Measurements from ENCODE around the gene MRPS2. TPM values are rescaled to one million over a fixed set of nuclear protein-coding genes. Genes with fewer than 3 reads are reported as not detected.

MRPS2 gene
- total RNA-seq, 3 donors from 2014 or later (not counting 1 experiment from before 2014, with no cell fraction given): 15.6 to 26.7 (median 24.7) TPM

GRCh38 chr9:135514342-135515082 is 14.0 kb downstream of the MRPS2 start:
- H3K27ac Mint-ChIP-seq: no peak overlapping the region
- H3K27me3 ChIP-seq (ENCODE audit: control insufficient read depth, insufficient read depth, low read length): no peaks in the 10 kb centered on the region

GRCh38 chr9:135515083-135515951 is 14.8 kb downstream of the MRPS2 start:
- no peak for ATAC-seq
- WGBS (ENCODE audit: insufficient coverage): 91% methylated on average over 31 of the region's 31 CpGs
- no peak overlapping the region for H3K4me3 ChIP-seq (ENCODE audit: low read length)
- H3K4me1 Mint-ChIP-seq: peaks cover 0 to 4% of the 10 kb centered on the region in 2 donors
- no peaks in the 10 kb centered on the region for H3K4me1 ChIP-seq (ENCODE audit: control insufficient read depth, insufficient read depth, low read length)
- no peak overlapping the region for H3K27ac Mint-ChIP-seq
- no peaks in the 10 kb centered on the region for H3K9me3 Mint-ChIP-seq
- no peaks in the 10 kb centered on the region for H3K36me3 Mint-ChIP-seq
- no peak overlapping the region for H3K4me3 Mint-ChIP-seq
- no peaks in the 10 kb centered on the region for H3K36me3 ChIP-seq (ENCODE audit: control insufficient read depth, insufficient read depth, low read length)
- H3K27ac ChIP-seq (ENCODE audit: low read length): no peak overlapping the region
- H3K27me3 Mint-ChIP-seq (ENCODE audit: low read depth in 2 of 2): peaks cover 3 to 14% of the 10 kb centered on the region in 2 donors
- TF ChIP-seq CTCF (IDR thresholded peaks at IDR 0.05): no peak
- no peak for DNase-seq
- H3K9me3 ChIP-seq (ENCODE audit: control insufficient read depth, insufficient read depth, low read length): no peaks in the 10 kb centered on the region
- no peaks in the 10 kb centered on the region for H3K27me3 ChIP-seq (ENCODE audit: control insufficient read depth, insufficient read depth, low read length)
- intact Hi-C loops (cut with micrococcal nuclease): no loop called here

More at GRCh38 chr9:135514342-135515082, 14.0 kb downstream of the MRPS2 start:
- Histone ChIP-seq H3K27ac (ENCODE audit: low read length) (no peak overlapping the region), H3K4me1 (ENCODE audit: control insufficient read depth, insufficient read depth, low read length) (no peaks in the 10 kb centered on the region), H3K4me3 (ENCODE audit: low read length) (no peak overlapping the region), H3K9me3 (ENCODE audit: control insufficient read depth, insufficient read depth, low read length) (no peaks in the 10 kb centered on the region), H3K36me3 (ENCODE audit: control insufficient read depth, insufficient read depth, low read length) (no peaks in the 10 kb centered on the region)
- Mint-ChIP-seq H3K36me3 (peaks cover under 1% of the 10 kb centered on the region), H3K4me3 (no peak overlapping the region), H3K4me1 (peaks cover 0 to 4% of the 10 kb centered on the region in 2 donors), H3K9me3 (no peaks in the 10 kb centered on the region), H3K27me3 (ENCODE audit: low read depth in 2 of 2) (peaks cover 3 to 14% of the 10 kb centered on the region in 2 donors)
- TF ChIP-seq CTCF (IDR thresholded peaks at IDR 0.05): no peak
- intact Hi-C loops (cut with micrococcal nuclease): no loop called here
- 80% methylated on average over 15 of the region's 17 CpGs for WGBS (ENCODE audit: insufficient coverage)
- DNase-seq (no peak), ATAC-seq (no peak)

GRCh38 chr9:135516132-135516860 is 15.8 kb downstream of the MRPS2 start:
- no peaks in the 10 kb centered on the region for H3K36me3 ChIP-seq (ENCODE audit: control insufficient read depth, insufficient read depth, low read length)
- H3K4me1 ChIP-seq (ENCODE audit: control insufficient read depth, insufficient read depth, low read length): no peaks in the 10 kb centered on the region
- no peak for TF ChIP-seq CTCF (IDR thresholded peaks at IDR 0.05)
- intact Hi-C loops (cut with micrococcal nuclease): no loop called here
- H3K4me3 ChIP-seq (ENCODE audit: low read length): no peak overlapping the region
- Mint-ChIP-seq H3K4me1 (peaks cover 0 to under 1% of the 10 kb centered on the region in 2 donors), H3K4me3 (no peak overlapping the region), H3K27me3 (ENCODE audit: low read depth in 2 of 2) (peaks cover 3 to 14% of the 10 kb centered on the region in 2 donors), H3K27ac (no peak overlapping the region), H3K9me3 (no peaks in the 10 kb centered on the region), H3K36me3 (no peaks in the 10 kb centered on the region)
- ATAC-seq: no peak
- no peaks in the 10 kb centered on the region for H3K27me3 ChIP-seq (ENCODE audit: control insufficient read depth, insufficient read depth, low read length)
- DNase-seq: peak in 1 of 2 donors; percentile 10
- 55% methylated on average over 25 of the region's 25 CpGs for WGBS (ENCODE audit: insufficient coverage)
- H3K27ac ChIP-seq (ENCODE audit: low read length): no peak overlapping the region
- no peaks in the 10 kb centered on the region for H3K9me3 ChIP-seq (ENCODE audit: control insufficient read depth, insufficient read depth, low read length)

Measured in natural killer cell (primary cell).